ENCODE results near the gene PNISR.
A peak's percentile ranks its signal among the peaks of the same experiment; 100 is the strongest.

The PNISR gene

GRCh38 chr6:99407076-99407475 is 18.0 kb downstream of the PNISR start:
- DNase-seq, result no peak

GRCh38 chr6:99402448-99402847 is 22.7 kb downstream of the PNISR start:
- no peak for DNase-seq

- no peak for DNase-seq
These were observed 27.8 kb downstream of the PNISR start for GRCh38 chr6:99397287-99397686.

GRCh38 chr6:99393698-99394531 is 31.2 kb downstream of the PNISR start, which contains the start of gene COQ3:
COQ3 (minus strand) TSS chr6:99394195; CDS start chr6:99394179, 16 bp downstream.
- DNase-seq, result peak; percentile 68

- no peak for DNase-seq
These were observed 31.8 kb downstream of the PNISR start for GRCh38 chr6:99393366-99393697.

GRCh38 chr6:99390896-99391295 is 34.2 kb downstream of the PNISR start:
- DNase-seq, result no peak

- DNase-seq, result no peak
These were observed 40.6 kb downstream of the PNISR start for GRCh38 chr6:99384507-99384906.

- DNase-seq, result no peak
These were observed 46.5 kb downstream of the PNISR start for GRCh38 chr6:99378636-99379035.

- DNase-seq, result no peak
These were observed 55.6 kb downstream of the PNISR start for GRCh38 chr6:99369533-99369932.

GRCh38 chr6:99366852-99367251 is 58.3 kb downstream of the PNISR start:
- no peak for DNase-seq

- DNase-seq, result no peak
These were observed 61.1 kb downstream of the PNISR start for GRCh38 chr6:99364026-99364425.

- no peak for DNase-seq
These were observed 62.3 kb downstream of the PNISR start for GRCh38 chr6:99362678-99363268.

- DNase-seq, result no peak
These were observed 65.3 kb downstream of the PNISR start for GRCh38 chr6:99359800-99360199.

- DNase-seq, result no peak
These were observed 68.5 kb downstream of the PNISR start for GRCh38 chr6:99356641-99357040.

- DNase-seq, result no peak
These were observed 70.1 kb downstream of the PNISR start for GRCh38 chr6:99354983-99355382.

- DNase-seq, result no peak
These were observed 72.0 kb downstream of the PNISR start for GRCh38 chr6:99353126-99353525.

GRCh38 chr6:99350573-99350972 is 74.5 kb downstream of the PNISR start:
- no peak for DNase-seq

GRCh38 chr6:99349171-99350141 is 75.7 kb downstream of the PNISR start, which contains the start of gene FAXC:
FAXC (minus strand) TSS chr6:99349674; CDS start chr6:99349372, 302 bp downstream.
- no peak for DNase-seq

- no peak for DNase-seq
These were observed 76.6 kb downstream of the PNISR start for GRCh38 chr6:99348288-99349170.

All from CD4-positive, alpha-beta T cell treated with Interleukin-10 for 1 hour (primary cell).